IMR-90 (cell line): ENCODE data around the gene GPSM1. TPM values are rescaled to one million over a fixed set of nuclear protein-coding genes. Genes with fewer than 3 reads are reported as not detected.

Experiments used
- ATAC-seq: fragments of 200-7000 bp; cut with Tn5 transposase; 2 replicates; pipeline ENCODE4 v1.9.1; 2020; ENCODE audit warnings: low read depth, mild to moderate bottlenecking, moderate library complexity
- BruUV-seq: library from RNA; stranded (reverse); fragments of 400-500 nt; replicated peaks from 2 replicates; lab custom pipeline; 2021; lab: Mats Ljungman, UMichigan
- CTCF ChIA-PET: fragments of 300-600 bp; formaldehyde crosslinking; extraction: SDS; loops from one replicate; lab custom pipeline; 2021; ENCODE audit warnings: antibody characterized with exemption; lab: Yijun Ruan, JAX
- POLR2A ChIA-PET: fragments of 300-600 bp; sonication (Branson Sonifier 250); formaldehyde crosslinking; loops from one replicate; lab custom pipeline; 2022; ENCODE audit warnings: antibody characterized with exemption; ENCODE audit not compliant: unreplicated experiment; lab: Charles Lee
- DNase-seq: peaks from one replicate; pipeline ENCODE4 v3.0.0; 2013
- H2AFZ ChIP-seq: replicated peaks from 2 replicates; pipeline ENCODE3; 2013; ENCODE audit warnings: low read length, mild to moderate bottlenecking; ENCODE audit not compliant: poor library complexity
- H2AK5ac ChIP-seq: 2 replicates; pipeline ENCODE4 v1.6.1; 2013; ENCODE audit warnings: low read depth, low read length, inconsistent platforms
- H2AK9ac ChIP-seq: replicated peaks from 2 replicates; pipeline ENCODE3; 2013; ENCODE audit warnings: mild to moderate bottlenecking, low read depth, low read length, moderate library complexity; ENCODE audit not compliant: poor library complexity
- H2BK120ac ChIP-seq: 2 replicates; pipeline ENCODE4 v1.6.1; 2013; ENCODE audit warnings: low read depth, low read length, inconsistent platforms
- H2BK15ac ChIP-seq: 3 replicates; pipeline ENCODE4 v1.6.1; 2013; ENCODE audit warnings: low read depth, low read length, inconsistent platforms
- H2BK20ac ChIP-seq: 2 replicates; pipeline ENCODE4 v1.6.1; 2013; ENCODE audit warnings: low read depth, mild to moderate bottlenecking, inconsistent platforms, low read length, moderate library complexity
- H2BK5ac ChIP-seq: 2 replicates; pipeline ENCODE4 v1.6.1; 2013; ENCODE audit warnings: mild to moderate bottlenecking, low read depth, low read length, inconsistent platforms; ENCODE audit not compliant: poor library complexity, severe bottlenecking
- H3K14ac ChIP-seq: replicated peaks from 2 replicates; pipeline ENCODE4 v1.6.1; 2013; ENCODE audit warnings: low read depth, low read length, inconsistent platforms
- H3K18ac ChIP-seq: 2 replicates; pipeline ENCODE4 v1.6.1; 2013; ENCODE audit warnings: low read depth, low read length, control low read depth
- H3K23ac ChIP-seq: 2 replicates; pipeline ENCODE4 v1.6.1; 2013; ENCODE audit warnings: low read depth, low read length, inconsistent platforms
- H3K27ac ChIP-seq: 2 replicates; pipeline ENCODE4 v1.5.1; 2013; ENCODE audit warnings: mild to moderate bottlenecking, control low read depth, low read length; ENCODE audit not compliant: insufficient read depth
- H3K27me3 ChIP-seq: 2 replicates; pipeline ENCODE4 v1.6.1; 2013; ENCODE audit warnings: low read length; ENCODE audit not compliant: control insufficient read depth, insufficient read depth
- H3K36me3 ChIP-seq: 2 replicates; pipeline ENCODE4 v1.6.1; 2013; ENCODE audit warnings: low read length, mixed read lengths; ENCODE audit not compliant: control insufficient read depth, insufficient read depth
- H3K4ac ChIP-seq: 2 replicates; pipeline ENCODE4 v1.6.1; 2013; ENCODE audit warnings: low read depth, low read length, inconsistent platforms
- H3K4me1 ChIP-seq: 2 replicates; pipeline ENCODE4 v1.6.1; 2013; ENCODE audit warnings: low read length, mixed read lengths; ENCODE audit not compliant: control insufficient read depth, insufficient read depth
- H3K4me2 ChIP-seq: 2 replicates; pipeline ENCODE4 v1.6.1; 2013; ENCODE audit warnings: low read depth, mild to moderate bottlenecking, control low read depth, low read length, moderate library complexity
- H3K4me3 ChIP-seq: 2 replicates; pipeline ENCODE4 v1.5.1; 2013; ENCODE audit warnings: low read depth, mild to moderate bottlenecking, control low read depth, low read length, moderate library complexity; ENCODE audit not compliant: insufficient read depth
- H3K56ac ChIP-seq: 2 replicates; pipeline ENCODE4 v1.6.1; 2013; ENCODE audit warnings: low read length, inconsistent platforms; ENCODE audit not compliant: insufficient read depth; ENCODE audit errors: extremely low read depth
- H3K79me1 ChIP-seq, 2 experiments: 2 replicates each; pipeline ENCODE4 v1.6.1; 2013; ENCODE audit warnings: low read length in 2 of 2, inconsistent platforms in 1 of 2, low read depth in 1 of 2
- H3K9ac ChIP-seq: 2 replicates; pipeline ENCODE4 v1.6.1; 2013; ENCODE audit warnings: low read depth, low read length, control low read depth
- H3K9me1 ChIP-seq: 2 replicates; pipeline ENCODE4 v1.6.1; 2013; ENCODE audit warnings: low read length, inconsistent platforms; ENCODE audit not compliant: insufficient read depth
- H3K9me3 ChIP-seq: 2 replicates; pipeline ENCODE4 v1.6.1; 2013; ENCODE audit warnings: low read length; ENCODE audit not compliant: control insufficient read depth, insufficient read depth
- H4K20me1 ChIP-seq: 2 replicates; pipeline ENCODE4 v1.6.1; 2013; ENCODE audit warnings: low read length, inconsistent platforms; ENCODE audit not compliant: insufficient read depth
- H4K5ac ChIP-seq: 2 replicates; pipeline ENCODE4 v1.6.1; 2013; ENCODE audit warnings: mild to moderate bottlenecking, low read depth, low read length, control low read depth
- H4K8ac ChIP-seq, 2 experiments: 2 replicates each; pipeline ENCODE4 v1.6.1; 2013; ENCODE audit warnings: low read depth in 2 of 2, low read length in 2 of 2, control low read depth in 1 of 2, inconsistent platforms in 1 of 2
- H4K91ac ChIP-seq: 2 replicates; pipeline ENCODE4 v1.6.1; 2013; ENCODE audit warnings: low read depth, low read length, inconsistent platforms; ENCODE audit not compliant: insufficient read depth
- MXI1 ChIP-seq: IDR thresholded peaks from 2 replicates; pipeline ENCODE4 v1.6.1; 2012; ENCODE audit warnings: low read depth, mild to moderate bottlenecking, low read length, moderate library complexity, borderline replicate concordance
- WGBS, 2 experiments: methylation state at CpG; one replicate each; pipeline versions ENCODE4 v1.1.5 to v1.1.7; 2013; ENCODE audit warnings: missing lambda C conversion rate in 2 of 2; ENCODE audit not compliant: insufficient read length in 1 of 2; ENCODE audit errors: extremely low coverage in 2 of 2; 5-methylcytosine and 5-hydroxymethylcytosine counted together
- dilution Hi-C: fragments of 300-500 bp; cut with HindIII; formaldehyde crosslinking; loops from one replicate; pipeline ENCODE4 v1.14.3; 2018; ENCODE audit warnings: low sequenced_read_pairs; ENCODE audit not compliant: unreplicated experiment
- in situ Hi-C: fragments of 300-500 bp; cut with MboI; formaldehyde crosslinking; loops from 3 replicates; pipeline ENCODE4 v1.14.3; 2019; ENCODE audit warnings: low sequenced_read_pairs, inconsistent platforms, mixed read lengths
- intact Hi-C: fragments of 100-400 bp; cut with micrococcal nuclease; formaldehyde crosslinking; loops from 2 replicates; pipeline ENCODE4 v1.10.0; 2022
- polyA plus RNA-seq, 3 experiments: library from polyadenylated mRNA; depleted of rRNA; stranded (reverse); fragments of >200 nt; gene quantifications; 2 replicates each; pipeline ENCODE4 v1.2.3, GENCODE V29; 2012; ENCODE audit warnings: low replicate concordance in 1 of 3
- total RNA-seq: library from RNA; depleted of rRNA; stranded (reverse); fragments of >200 nt; gene quantifications from 2 replicates; pipeline ENCODE4 v1.2.3, GENCODE V29; 2012
- TF ChIP-seq, protein P1 (sequence below): fragments of 150-350 bp; IDR thresholded peaks from 2 replicates; pipeline ENCODE4 v1.6.1; 2017; ENCODE audit warnings: mild to moderate bottlenecking, antibody characterized with exemption, low read length, low read depth

GPSM1 gene
- total and polyA plus RNA-seq, 2 of the 4 experiments (the other 2 are of a cell fraction) = 28.7 to 71.2 TPM

DNA sequence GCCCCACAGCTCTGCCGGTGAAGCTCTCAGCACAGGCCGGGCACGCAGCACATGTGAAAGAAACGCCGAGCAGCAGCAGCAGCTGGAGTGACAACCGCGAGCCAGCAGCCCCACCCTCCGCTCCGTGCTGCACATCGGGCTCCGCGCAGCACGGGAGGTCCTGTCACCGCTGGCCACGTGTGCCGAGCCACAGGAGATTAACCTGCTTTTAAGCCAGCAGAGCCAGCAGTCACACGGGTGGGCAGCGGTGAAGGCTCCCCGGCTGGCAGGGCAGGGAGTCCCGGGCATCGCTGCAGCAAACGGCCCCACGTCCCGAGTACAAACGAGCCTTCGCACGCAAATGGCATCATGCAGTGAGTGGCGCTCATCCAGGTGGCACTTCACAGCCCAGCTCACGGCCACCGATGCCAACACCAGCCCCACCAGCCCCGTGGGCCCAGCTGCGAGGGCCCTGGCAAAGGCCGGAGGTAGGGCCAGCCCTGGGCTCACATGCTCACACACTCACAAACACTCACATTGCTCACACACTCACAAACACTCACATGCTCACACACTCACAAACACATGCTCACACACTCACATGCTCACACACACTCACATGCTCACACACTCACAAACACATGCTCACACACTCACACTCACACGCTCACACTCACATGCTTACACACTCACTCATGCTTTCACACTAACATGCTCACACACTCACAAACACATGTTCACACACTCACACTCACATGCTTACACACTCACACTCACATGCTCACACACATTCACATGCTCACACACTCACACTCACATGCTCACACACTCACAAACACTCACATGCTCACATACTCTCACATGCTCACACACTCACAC lies 34.5 kb upstream of the GPSM1 start (continued):
- TF ChIP-seq, protein P1, sequence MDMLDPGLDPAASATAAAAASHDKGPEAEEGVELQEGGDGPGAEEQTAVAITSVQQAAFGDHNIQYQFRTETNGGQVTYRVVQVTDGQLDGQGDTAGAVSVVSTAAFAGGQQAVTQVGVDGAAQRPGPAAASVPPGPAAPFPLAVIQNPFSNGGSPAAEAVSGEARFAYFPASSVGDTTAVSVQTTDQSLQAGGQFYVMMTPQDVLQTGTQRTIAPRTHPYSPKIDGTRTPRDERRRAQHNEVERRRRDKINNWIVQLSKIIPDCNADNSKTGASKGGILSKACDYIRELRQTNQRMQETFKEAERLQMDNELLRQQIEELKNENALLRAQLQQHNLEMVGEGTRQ = no peak

DNA sequence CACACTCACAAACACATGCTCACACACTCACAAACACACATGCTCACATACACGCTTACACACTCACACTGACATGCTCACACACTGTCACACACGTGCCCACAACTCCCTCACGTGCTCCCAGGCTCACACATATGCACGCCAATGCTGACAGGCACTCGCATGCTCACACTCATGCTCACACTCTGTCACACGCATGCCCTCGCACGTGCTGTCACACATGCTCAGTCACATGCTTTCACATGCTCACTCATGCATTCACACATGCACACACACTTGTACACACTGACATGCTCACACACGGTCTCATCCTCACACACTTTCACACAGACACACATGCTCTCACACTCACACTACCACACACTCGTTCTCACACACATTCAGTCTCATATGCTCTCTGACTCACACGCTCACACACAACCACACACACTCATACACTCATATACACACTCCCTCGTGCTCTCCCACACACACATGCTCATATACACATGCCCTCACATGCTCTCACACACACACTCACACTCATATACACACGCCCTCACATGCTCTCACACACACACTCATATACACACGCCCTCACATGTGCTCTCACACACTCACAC lies 33.8 kb upstream of the GPSM1 start:
- no peak overlapping the region for H2BK5ac ChIP-seq
- no peaks in the 10 kb centered on the region for H3K9me1 ChIP-seq
- H3K27me3 ChIP-seq = peaks cover 38% of the 10 kb centered on the region
- no peaks in the 10 kb centered on the region for H4K20me1 ChIP-seq
- dilution Hi-C loops (no loop called here), intact Hi-C loops (no loop called here), in situ Hi-C loops (no loop called here)
- TF ChIP-seq MXI1 = no peak
- no peaks in the 10 kb centered on the region for H3K4me1 ChIP-seq
- H2BK15ac ChIP-seq = no peak overlapping the region
- H3K9ac ChIP-seq = no peak overlapping the region
- H4K91ac ChIP-seq = no peak overlapping the region
- H3K4ac ChIP-seq = no peak overlapping the region
- DNase-seq = no peak
- H2BK20ac ChIP-seq = no peak overlapping the region
- H3K14ac ChIP-seq = no peak overlapping the region
- peak overlapping the region; percentile 74 for H2AFZ ChIP-seq
- H3K18ac ChIP-seq = no peak overlapping the region
- H2AK9ac ChIP-seq = no peak overlapping the region
- ChIA-PET POLR2A (no interaction called here), CTCF (no interaction called here)
- H3K36me3 ChIP-seq = no peaks in the 10 kb centered on the region
- H3K23ac ChIP-seq = no peak overlapping the region
- H3K27ac ChIP-seq = no peak overlapping the region
- H3K4me2 ChIP-seq = no peak overlapping the region
- no peak overlapping the region for H2BK120ac ChIP-seq
- no peak for ATAC-seq
- 75 to 100% methylated on average over 1 to 14 of the region's 14 CpGs for WGBS, 2 experiments
- no peaks in the 10 kb centered on the region for H3K79me1 ChIP-seq
- no peak overlapping the region for H3K4me3 ChIP-seq
- H2AK5ac ChIP-seq = no peak overlapping the region
- H3K9me3 ChIP-seq = no peaks in the 10 kb centered on the region; the same call in 1 of the 2 replicates
- no peak overlapping the region for H4K5ac ChIP-seq
- no TSS peak for BruUV-seq
- H4K8ac ChIP-seq = no peak overlapping the region
- no peak overlapping the region for H3K56ac ChIP-seq
